Parathyroid adenoma (tissue), 2 donors: ENCODE results near the gene GMEB2.

Source experiments
- H2AFZ ChIP-seq: fragments of 300-600 bp; sonication (generic); one replicate; pipeline ENCODE4 v1.7.0; 2017; ENCODE audit warnings: antibody characterized with exemption, mild to moderate bottlenecking
- H3K27ac ChIP-seq: fragments of 300-600 bp; sonication (generic); one replicate; pipeline ENCODE4 v1.7.0; 2017
- H3K27me3 ChIP-seq: fragments of 300-600 bp; sonication (generic); one replicate; pipeline ENCODE4 v1.7.0; 2017; ENCODE audit warnings: low read length; ENCODE audit not compliant: control insufficient read depth, insufficient read depth
- H3K36me3 ChIP-seq: fragments of 300-600 bp; sonication (generic); one replicate; pipeline ENCODE4 v1.7.0; 2017; ENCODE audit warnings: low read length; ENCODE audit not compliant: control insufficient read depth, insufficient read depth
- H3K4me1 ChIP-seq: fragments of 300-600 bp; sonication (generic); one replicate; pipeline ENCODE4 v1.7.0; 2017; ENCODE audit warnings: control low read depth
- H3K4me2 ChIP-seq: fragments of 300-600 bp; sonication (generic); one replicate; pipeline ENCODE4 v1.7.0; 2017; ENCODE audit warnings: low read length
- H3K4me3 ChIP-seq: fragments of 300-600 bp; sonication (generic); one replicate; pipeline ENCODE4 v1.7.0; 2017; ENCODE audit warnings: low read depth, low read length
- H3K79me2 ChIP-seq: fragments of 300-600 bp; sonication (generic); one replicate; pipeline ENCODE4 v1.7.0; 2017; ENCODE audit warnings: control low read depth
- H3K9ac ChIP-seq: fragments of 300-600 bp; sonication (generic); one replicate; pipeline ENCODE4 v1.7.0; 2017; ENCODE audit warnings: mild to moderate bottlenecking
- H3K9me3 ChIP-seq: fragments of 300-600 bp; sonication (generic); one replicate; pipeline ENCODE4 v1.7.0; 2017; ENCODE audit warnings: low read length; ENCODE audit not compliant: control insufficient read depth
- CTCF ChIP-seq: fragments of 300-600 bp; sonication (generic); IDR thresholded peaks from one replicate; pipeline ENCODE4 v1.7.0; 2017; ENCODE audit warnings: antibody characterized with exemption, mild to moderate bottlenecking
- donor health status: primary hyperparathyroidism.

The GMEB2 gene

GRCh38 chr20:63668351-63668750 is 41.5 kb upstream of the GMEB2 start:
- no peak overlapping the region for H3K4me2 ChIP-seq
- H3K27ac ChIP-seq: no peak overlapping the region
- H2AFZ ChIP-seq: no peak overlapping the region
- no peaks in the 10 kb centered on the region for H3K36me3 ChIP-seq
- H3K27me3 ChIP-seq: no peaks in the 10 kb centered on the region
- peaks cover 4% of the 10 kb centered on the region for H3K79me2 ChIP-seq
- H3K4me1 ChIP-seq: no peaks in the 10 kb centered on the region
- no peak for TF ChIP-seq CTCF
- no peak overlapping the region for H3K4me3 ChIP-seq
- no peaks in the 10 kb centered on the region for H3K9me3 ChIP-seq
- H3K9ac ChIP-seq: no peak overlapping the region

GRCh38 chr20:63667858-63668257 is 41.0 kb upstream of the GMEB2 start:
- no peak overlapping the region for H2AFZ ChIP-seq
- peaks cover 4% of the 10 kb centered on the region for H3K79me2 ChIP-seq
- H3K9me3 ChIP-seq: no peaks in the 10 kb centered on the region
- no peak overlapping the region for H3K9ac ChIP-seq
- H3K4me3 ChIP-seq: no peak overlapping the region
- H3K4me2 ChIP-seq: no peak overlapping the region
- H3K27ac ChIP-seq: no peak overlapping the region
- no peaks in the 10 kb centered on the region for H3K27me3 ChIP-seq
- no peak for TF ChIP-seq CTCF
- H3K36me3 ChIP-seq: no peaks in the 10 kb centered on the region
- H3K4me1 ChIP-seq: no peaks in the 10 kb centered on the region

- no peak overlapping the region for H3K9ac ChIP-seq
- no peak overlapping the region for H3K4me3 ChIP-seq
- H3K4me1 ChIP-seq: no peaks in the 10 kb centered on the region
- H3K4me2 ChIP-seq: no peak overlapping the region
- H3K9me3 ChIP-seq: no peaks in the 10 kb centered on the region
- no peaks in the 10 kb centered on the region for H3K36me3 ChIP-seq
- no peak overlapping the region for H3K27ac ChIP-seq
- H2AFZ ChIP-seq: no peak overlapping the region
- no peak for TF ChIP-seq CTCF
- peaks cover 16% of the 10 kb centered on the region for H3K79me2 ChIP-seq
- H3K27me3 ChIP-seq: no peaks in the 10 kb centered on the region
Measured at GRCh38 chr20:63665708-63666107, 38.8 kb upstream of the GMEB2 start.

- Histone ChIP-seq H3K79me2 (peaks cover 22% of the 10 kb centered on the region), H3K4me3 (no peak overlapping the region), H3K4me2 (no peak overlapping the region), H3K9me3 (no peaks in the 10 kb centered on the region), H3K27ac (no peak overlapping the region), H3K36me3 (no peaks in the 10 kb centered on the region), H3K4me1 (no peaks in the 10 kb centered on the region), H3K9ac (no peak overlapping the region), H3K27me3 (no peaks in the 10 kb centered on the region), H2AFZ (no peak overlapping the region)
- TF ChIP-seq CTCF: no peak
Measured at GRCh38 chr20:63664861-63665594, 38.1 kb upstream of the GMEB2 start.
